ENCODE measurements around the gene KRT81.
"Not testable (repeated sequence)": the region's sequence is repeated elsewhere in the genome, so short reads cannot be mapped to it uniquely, and the experiment has no call there.

The KRT81 gene

GRCh38 chr12:52296572-52297215, 5.4 kb upstream of the KRT81 start:
- DNase-seq (ENCODE audit: low read depth), result no peak

GRCh38 chr12:52295663-52296062, 4.3 kb upstream of the KRT81 start:
- DNase-seq (ENCODE audit: low read depth), result no peak

GRCh38 chr12:52294803-52295202, 3.5 kb upstream of the KRT81 start:
- DNase-seq (ENCODE audit: low read depth), result no peak

- no peak for DNase-seq (ENCODE audit: low read depth)
These were observed 2.6 kb upstream of the KRT81 start for GRCh38 chr12:52293926-52294325.

GRCh38 chr12:52290483-52291134, 725 bp downstream of the KRT81 start:
- not testable (repeated sequence) for DNase-seq (ENCODE audit: low read depth)

- DNase-seq (ENCODE audit: low read depth), result not testable (repeated sequence)
These were observed 3.2 kb downstream of the KRT81 start for GRCh38 chr12:52287816-52288805.

GRCh38 chr12:52286857-52287785, 4.2 kb downstream of the KRT81 start:
- not testable (repeated sequence) for DNase-seq (ENCODE audit: low read depth)

GRCh38 chr12:52285851-52286530, 5.3 kb downstream of the KRT81 start:
- DNase-seq (ENCODE audit: low read depth), result no peak

- DNase-seq (ENCODE audit: low read depth), result no peak
These were observed 6.1 kb downstream of the KRT81 start for GRCh38 chr12:52285172-52285745.

- DNase-seq (ENCODE audit: low read depth), result no peak
These were observed 6.7 kb downstream of the KRT81 start for GRCh38 chr12:52284562-52285171.

- DNase-seq (ENCODE audit: low read depth), result peak; percentile 98
These were observed 10.4 kb downstream of the KRT81 start for GRCh38 chr12:52280796-52281560.

- peak; percentile 89 for DNase-seq (ENCODE audit: low read depth)
These were observed 11.0 kb downstream of the KRT81 start for GRCh38 chr12:52280319-52280795.

GRCh38 chr12:52279422-52280318, 11.7 kb downstream of the KRT81 start:
- no peak for DNase-seq (ENCODE audit: low read depth)

GRCh38 chr12:52278575-52279421, 12.5 kb downstream of the KRT81 start:
- no peak for DNase-seq (ENCODE audit: low read depth)

GRCh38 chr12:52277486-52278245, 13.7 kb downstream of the KRT81 start:
- DNase-seq (ENCODE audit: low read depth), result no peak

GRCh38 chr12:52275686-52276085, 15.6 kb downstream of the KRT81 start:
- DNase-seq (ENCODE audit: low read depth), result no peak

All from stromal cell of bone marrow (primary cell).